Fibroblast of skin of left biceps (primary cell): Measurements from ENCODE around the gene PLD4.

Experiments used
- DNase-seq, 2 experiments: peaks; one replicate each; pipeline ENCODE4 v3.0.0-alpha.2; 2013; ENCODE audit warnings: low read depth in 2 of 2

The PLD4 gene

GRCh38 chr14:104974146-104974541, 49.5 kb downstream of the PLD4 start:
- no peak for DNase-seq

GRCh38 chr14:104974665-104975390, 50.1 kb downstream of the PLD4 start:
- no peak for DNase-seq

- DNase-seq = no peak
These were observed 51.0 kb downstream of the PLD4 start for GRCh38 chr14:104975481-104976197.

GRCh38 chr14:104976198-104977007, 51.7 kb downstream of the PLD4 start:
- DNase-seq = peak in 1 of 2 experiments; percentile 9

GRCh38 chr14:104977008-104977680, 52.5 kb downstream of the PLD4 start:
- DNase-seq = no peak

GRCh38 chr14:104977681-104978653, 53.3 kb downstream of the PLD4 start, which contains the start of gene AHNAK2:
Gene AHNAK2, minus strand, starts transcription at chr14:104978374. Its CDS starts 137 bp downstream, at chr14:104978237.
- peak in 1 of 2 experiments; percentile 13 for DNase-seq

- no peak for DNase-seq
These were observed 54.3 kb downstream of the PLD4 start for GRCh38 chr14:104978746-104979691.

- no peak for DNase-seq
These were observed 55.3 kb downstream of the PLD4 start for GRCh38 chr14:104979758-104980610.

GRCh38 chr14:104980611-104981531, 56.2 kb downstream of the PLD4 start:
- no peak for DNase-seq

- DNase-seq = no peak
These were observed 57.2 kb downstream of the PLD4 start for GRCh38 chr14:104981699-104982541.

GRCh38 chr14:104982548-104983230, 58.0 kb downstream of the PLD4 start:
- DNase-seq = no peak
